AG10803 (cell line): ENCODE measurements around the gene INPPL1.

Experiments used
- DNase-seq: peaks from one replicate; pipeline ENCODE4 v3.0.0; 2010; ENCODE audit warnings: low read depth
- H3K4me3 ChIP-seq: 2 replicates; pipeline ENCODE4 v1.5.1; 2011; ENCODE audit warnings: mild to moderate bottlenecking, low read length, control low read depth
- TF ChIP-seq, protein P1 (sequence below): conservative IDR thresholded peaks from 2 replicates; pipeline ENCODE4 v1.5.1; 2011; ENCODE audit warnings: mild to moderate bottlenecking, low read length, control low read depth, inconsistent platforms

Gene INPPL1

DNA sequence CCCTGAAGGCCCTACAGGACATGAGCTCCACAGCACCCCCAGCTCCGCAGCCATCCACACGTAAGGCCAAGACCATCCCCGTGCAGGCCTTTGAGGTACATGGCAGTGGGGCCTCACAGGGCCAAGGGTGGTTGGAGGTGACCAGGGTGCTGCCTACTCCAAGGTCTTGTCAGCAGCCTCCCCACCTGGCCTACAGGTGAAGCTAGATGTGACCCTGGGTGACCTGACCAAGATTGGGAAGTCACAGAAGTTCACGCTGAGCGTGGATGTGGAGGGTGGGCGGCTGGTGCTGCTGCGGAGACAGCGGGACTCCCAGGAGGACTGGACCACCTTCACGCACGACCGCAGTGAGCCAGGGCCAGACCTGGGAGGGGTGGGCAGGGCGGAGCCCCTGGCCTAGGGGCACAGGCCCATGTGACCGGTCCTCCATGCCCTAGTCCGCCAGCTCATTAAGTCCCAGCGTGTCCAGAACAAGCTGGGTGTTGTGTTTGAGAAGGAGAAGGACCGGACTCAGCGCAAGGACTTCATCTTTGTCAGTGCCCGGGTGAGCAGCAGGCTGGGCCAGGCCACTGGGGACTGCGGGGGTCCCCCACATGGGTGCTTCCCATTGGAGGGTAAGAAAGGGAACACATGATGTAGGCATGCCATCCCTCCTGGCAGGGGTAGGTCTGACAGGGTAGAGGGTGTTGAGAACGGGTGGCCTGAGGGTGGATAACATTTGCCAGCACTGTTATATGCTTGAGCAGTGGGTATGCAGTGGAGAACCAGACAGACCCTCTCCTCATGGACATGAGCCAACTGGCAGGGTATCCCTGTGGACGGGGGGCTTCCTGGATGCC is 5.6 kb downstream of the INPPL1 start:
- TF ChIP-seq, protein P1, sequence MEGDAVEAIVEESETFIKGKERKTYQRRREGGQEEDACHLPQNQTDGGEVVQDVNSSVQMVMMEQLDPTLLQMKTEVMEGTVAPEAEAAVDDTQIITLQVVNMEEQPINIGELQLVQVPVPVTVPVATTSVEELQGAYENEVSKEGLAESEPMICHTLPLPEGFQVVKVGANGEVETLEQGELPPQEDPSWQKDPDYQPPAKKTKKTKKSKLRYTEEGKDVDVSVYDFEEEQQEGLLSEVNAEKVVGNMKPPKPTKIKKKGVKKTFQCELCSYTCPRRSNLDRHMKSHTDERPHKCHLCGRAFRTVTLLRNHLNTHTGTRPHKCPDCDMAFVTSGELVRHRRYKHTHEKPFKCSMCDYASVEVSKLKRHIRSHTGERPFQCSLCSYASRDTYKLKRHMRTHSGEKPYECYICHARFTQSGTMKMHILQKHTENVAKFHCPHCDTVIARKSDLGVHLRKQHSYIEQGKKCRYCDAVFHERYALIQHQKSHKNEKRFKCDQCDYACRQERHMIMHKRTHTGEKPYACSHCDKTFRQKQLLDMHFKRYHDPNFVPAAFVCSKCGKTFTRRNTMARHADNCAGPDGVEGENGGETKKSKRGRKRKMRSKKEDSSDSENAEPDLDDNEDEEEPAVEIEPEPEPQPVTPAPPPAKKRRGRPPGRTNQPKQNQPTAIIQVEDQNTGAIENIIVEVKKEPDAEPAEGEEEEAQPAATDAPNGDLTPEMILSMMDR: no peak
- DNase-seq: no peak

DNA sequence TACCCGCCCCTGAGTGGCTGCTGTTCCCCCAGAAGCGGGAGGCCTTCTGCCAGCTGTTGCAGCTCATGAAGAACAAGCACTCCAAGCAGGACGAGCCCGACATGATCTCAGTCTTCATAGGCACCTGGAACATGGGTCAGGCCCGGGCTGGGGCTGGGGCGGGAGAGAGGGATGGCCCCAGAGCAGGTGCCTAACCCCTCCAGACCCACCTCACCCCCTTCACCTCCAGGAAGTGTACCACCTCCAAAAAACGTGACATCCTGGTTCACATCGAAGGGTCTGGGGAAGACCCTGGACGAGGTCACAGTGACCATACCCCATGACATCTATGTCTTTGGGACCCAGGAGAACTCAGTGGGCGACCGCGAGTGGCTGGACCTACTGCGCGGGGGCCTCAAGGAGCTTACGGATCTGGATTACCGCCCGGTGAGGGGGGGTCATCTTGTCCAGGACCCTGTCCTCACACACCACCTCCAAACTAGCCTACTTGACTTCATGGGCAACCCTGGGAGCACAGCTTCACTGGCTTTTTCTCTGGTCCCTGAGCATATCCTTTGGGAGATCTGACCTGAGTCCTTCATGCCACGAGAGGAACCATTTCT is 6.3 kb downstream of the INPPL1 start:
- TF ChIP-seq, protein P1: no peak
- H3K4me3 ChIP-seq: no peak overlapping the region
- DNase-seq: no peak

More for the DNA sequence above, 5.6 kb downstream of the INPPL1 start:
- H3K4me3 ChIP-seq: no peak overlapping the region

DNA sequence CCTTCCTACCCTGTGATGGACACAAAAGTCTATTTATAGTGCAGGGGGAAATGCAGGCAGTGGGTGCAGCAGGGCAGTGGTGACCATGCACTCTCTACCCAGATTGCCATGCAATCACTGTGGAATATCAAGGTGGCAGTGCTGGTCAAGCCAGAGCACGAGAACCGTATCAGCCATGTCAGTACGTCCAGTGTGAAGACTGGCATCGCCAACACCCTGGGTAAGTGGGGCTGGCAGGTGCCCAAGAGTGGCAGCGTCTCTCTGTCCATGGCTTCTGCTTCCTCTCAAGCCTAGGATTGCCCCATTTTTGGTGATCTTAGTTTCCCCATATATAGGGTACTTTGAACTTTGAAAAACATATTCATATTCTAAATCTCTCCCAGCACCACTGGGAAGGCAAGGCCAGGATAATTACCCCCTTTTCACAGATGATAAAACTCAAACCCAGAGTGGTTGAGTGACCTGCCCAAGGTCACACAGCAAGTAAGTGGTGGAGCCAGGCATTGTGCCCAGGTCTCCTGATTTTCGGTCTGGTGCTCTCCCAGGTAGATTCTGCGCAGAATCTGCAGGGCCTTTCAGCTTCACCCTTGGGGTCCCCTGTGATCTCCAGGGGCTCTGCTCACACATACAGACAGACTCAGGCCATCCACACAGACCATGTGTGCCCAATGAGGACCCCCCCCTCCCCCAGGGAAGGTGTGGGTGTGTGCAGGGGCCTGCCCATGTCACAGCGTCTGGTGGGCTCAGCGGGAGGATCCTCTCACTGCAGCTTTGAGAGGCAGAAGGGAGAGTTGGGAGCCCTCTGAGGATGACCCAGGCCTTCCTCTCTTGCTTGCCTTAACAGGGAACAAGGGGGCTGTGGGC is 7.1 kb downstream of the INPPL1 start:
- TF ChIP-seq, protein P1: no peak

DNA sequence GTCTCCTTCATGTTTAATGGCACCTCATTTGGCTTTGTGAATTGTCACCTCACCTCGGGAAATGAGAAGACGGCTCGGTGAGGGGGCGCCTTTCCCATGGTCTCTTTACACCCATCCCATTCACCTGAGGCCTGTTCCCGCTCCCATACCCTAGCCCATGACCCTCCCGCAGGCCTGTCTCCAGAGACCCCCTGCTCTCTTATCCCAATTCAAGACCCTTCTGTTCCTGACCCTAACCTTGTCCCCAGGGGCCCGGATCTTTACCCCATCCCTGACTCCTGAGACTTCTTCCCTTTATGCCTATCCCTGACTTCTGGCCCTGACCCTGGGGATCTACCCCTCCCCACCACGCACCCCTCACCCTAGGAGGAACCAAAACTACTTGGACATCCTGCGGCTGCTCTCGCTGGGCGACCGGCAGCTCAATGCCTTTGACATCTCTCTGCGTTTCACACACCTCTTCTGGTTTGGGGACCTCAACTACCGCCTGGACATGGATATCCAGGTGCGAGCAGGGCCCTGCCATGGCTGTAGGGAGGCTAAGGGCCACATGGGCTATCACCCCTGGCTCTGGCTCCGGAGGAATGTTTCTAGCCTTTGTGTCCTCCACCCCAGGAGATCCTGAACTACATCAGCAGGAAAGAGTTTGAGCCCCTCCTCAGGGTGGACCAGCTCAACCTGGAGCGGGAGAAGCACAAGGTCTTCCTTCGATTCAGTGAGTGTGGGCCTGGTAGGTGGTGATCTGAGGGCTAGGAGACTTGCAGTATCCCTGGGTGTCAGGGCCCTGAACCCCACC is 7.9 kb downstream of the INPPL1 start:
- DNase-seq: no peak
- no peak overlapping the region for H3K4me3 ChIP-seq
- TF ChIP-seq, protein P1: no peak

More for the DNA sequence above, 7.1 kb downstream of the INPPL1 start:
- H3K4me3 ChIP-seq: no peak overlapping the region
- no peak for DNase-seq

DNA sequence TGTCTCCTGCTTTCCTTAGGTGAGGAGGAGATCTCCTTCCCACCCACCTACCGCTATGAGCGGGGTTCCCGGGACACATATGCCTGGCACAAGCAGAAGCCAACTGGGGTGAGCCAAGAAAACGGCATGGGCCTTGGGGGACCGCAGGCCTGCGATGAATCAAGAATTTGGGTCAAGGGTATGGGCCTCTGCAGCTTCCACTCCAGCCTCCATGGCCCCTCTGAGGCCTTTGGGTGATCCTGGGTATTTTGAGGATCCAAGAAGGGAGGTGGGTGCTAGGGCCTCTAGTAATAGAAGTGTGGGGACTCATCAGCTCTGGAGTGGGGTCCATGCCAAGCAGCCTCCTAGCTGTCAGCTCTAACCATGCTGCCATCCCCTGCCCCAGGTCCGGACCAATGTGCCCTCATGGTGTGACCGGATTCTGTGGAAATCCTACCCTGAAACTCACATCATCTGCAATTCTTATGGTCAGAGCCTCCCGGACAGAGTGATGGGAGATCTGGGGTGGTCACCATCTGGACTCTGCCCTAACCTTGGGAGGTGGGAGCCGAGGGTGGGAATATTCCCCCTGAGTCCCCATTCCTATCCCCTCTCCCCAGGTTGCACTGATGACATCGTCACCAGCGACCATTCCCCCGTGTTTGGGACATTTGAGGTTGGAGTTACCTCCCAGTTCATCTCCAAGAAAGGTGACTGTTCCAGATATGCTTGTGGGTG is 8.6 kb downstream of the INPPL1 start:
- no peak overlapping the region for H3K4me3 ChIP-seq
- DNase-seq: no peak
- TF ChIP-seq, protein P1: no peak
